A549 (cell line): ENCODE measurements around the gene AMPD3.

Experiments used
- CEBPB ChIP-seq, 2 experiments: fragments of >200 bp in 1 of 2; sonication (Bioruptor Twin) in 1 of 2; formaldehyde crosslinking in 1 of 2; IDR thresholded peaks; 2 replicates each; pipeline ENCODE4 v1.6.1; 2012 to 2016
- CTCF ChIP-seq: fragments of >200 bp; sonication (Bioruptor Twin); formaldehyde crosslinking; IDR thresholded peaks from 3 replicates; pipeline ENCODE4 v1.5.1; 2016
- EP300 ChIP-seq, 2 experiments: fragments of >200 bp; sonication (Bioruptor Twin); formaldehyde crosslinking; IDR thresholded peaks; 2 replicates in 1 of 2; 3 replicates in 1 of 2; pipeline ENCODE4 v1.6.1; 2016 to 2017
- FOSL2 ChIP-seq, 2 experiments: fragments of 450-650 bp in 1 of 2; fragments of >200 bp in 1 of 2; sonication (Bioruptor Twin) in 1 of 2; formaldehyde crosslinking; IDR thresholded peaks; 2 replicates each; pipeline versions ENCODE4 v1.5.0 to v1.6.1; 2016 to 2020; ENCODE audit warnings: mild to moderate bottlenecking in 1 of 2, moderate library complexity in 1 of 2
- HEYL ChIP-seq: fragments of 250-450 bp; sonication (Bioruptor Pico); IDR thresholded peaks from 2 replicates; pipeline ENCODE4 v1.8.0; 2021; ENCODE audit warnings: mild to moderate bottlenecking, moderate library complexity
- KDM1A ChIP-seq: fragments of 200-600 bp; sonication (generic); IDR thresholded peaks from 2 replicates; pipeline ENCODE4 v1.6.1; 2016; ENCODE audit warnings: low read depth, mild to moderate bottlenecking
- MAFK ChIP-seq: fragments of 450-650 bp; IDR thresholded peaks from 2 replicates; pipeline ENCODE4 v1.6.1; 2014; ENCODE audit not compliant: partially characterized antibody
- MAX ChIP-seq: IDR thresholded peaks from 2 replicates; pipeline ENCODE4 v1.6.1; 2012
- NFE2L2 ChIP-seq: fragments of 150-350 bp; conservative IDR thresholded peaks from 2 replicates; pipeline ENCODE4 v1.6.1; 2014; ENCODE audit warnings: low read length
- RAD21 ChIP-seq, 2 experiments: fragments of >200 bp in 1 of 2; sonication (Bioruptor Twin) in 1 of 2; formaldehyde crosslinking in 1 of 2; IDR thresholded peaks in 1 of 2; conservative IDR thresholded peaks in 1 of 2; 2 replicates in 1 of 2; 3 replicates in 1 of 2; pipeline ENCODE4 v1.6.1; 2012 to 2018; ENCODE audit warnings: inconsistent platforms in 1 of 2
- REST ChIP-seq: fragments of 200-600 bp; sonication (generic); IDR thresholded peaks from 2 replicates; pipeline ENCODE4 v1.6.1; 2016; ENCODE audit warnings: antibody characterized with exemption, mild to moderate bottlenecking, moderate library complexity

- TF ChIP-seq RAD21 (conservative IDR thresholded peaks at IDR 0.05 in 1 of 2, IDR thresholded peaks at IDR 0.05 in 1 of 2) = no peak
- TF ChIP-seq CTCF = no peak
- TF ChIP-seq MAX = no peak
- TF ChIP-seq EP300 (IDR thresholded peaks at IDR 0.05) = no peak
- TF ChIP-seq REST = no peak
- TF ChIP-seq MAFK = no peak
- no peak for TF ChIP-seq NFE2L2
- no peak for TF ChIP-seq KDM1A
- TF ChIP-seq HEYL (CRISPR knock-in tag) = no peak
- no peak for TF ChIP-seq CEBPB (IDR thresholded peaks at IDR 0.05)
- TF ChIP-seq FOSL2 (IDR thresholded peaks at IDR 0.05) = no peak
- no peak for TF ChIP-seq FOSL2 (CRISPR knock-in tag; IDR thresholded peaks at IDR 0.05)
Measured at GRCh38 chr11:10429526-10429925, 25.5 kb upstream of the AMPD3 start.
